ENCODE measurements around the gene HACE1.
A peak's percentile ranks its signal among the peaks of the same experiment; 100 is the strongest.

DNA sequence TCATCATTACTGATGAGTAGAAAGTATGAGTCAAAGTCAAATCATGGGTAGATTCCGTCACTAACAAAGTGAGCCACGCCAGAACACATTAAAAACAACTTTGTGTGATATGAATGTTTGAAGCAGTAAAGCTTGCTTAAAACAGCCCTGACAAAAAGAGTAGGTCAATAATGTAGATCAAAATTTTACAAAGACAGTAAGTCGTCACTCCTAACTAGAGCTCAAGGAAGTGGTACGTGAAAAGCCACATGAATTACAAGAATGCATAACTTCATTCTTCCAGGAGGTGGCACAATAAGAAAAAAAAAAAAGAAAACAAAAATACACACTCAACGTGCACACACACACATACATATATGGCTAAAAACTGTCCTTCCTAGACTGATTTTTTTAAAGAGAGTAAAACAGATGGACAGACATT, 69.9 kb downstream of the HACE1 start:
- TF ChIP-seq, protein P1, sequence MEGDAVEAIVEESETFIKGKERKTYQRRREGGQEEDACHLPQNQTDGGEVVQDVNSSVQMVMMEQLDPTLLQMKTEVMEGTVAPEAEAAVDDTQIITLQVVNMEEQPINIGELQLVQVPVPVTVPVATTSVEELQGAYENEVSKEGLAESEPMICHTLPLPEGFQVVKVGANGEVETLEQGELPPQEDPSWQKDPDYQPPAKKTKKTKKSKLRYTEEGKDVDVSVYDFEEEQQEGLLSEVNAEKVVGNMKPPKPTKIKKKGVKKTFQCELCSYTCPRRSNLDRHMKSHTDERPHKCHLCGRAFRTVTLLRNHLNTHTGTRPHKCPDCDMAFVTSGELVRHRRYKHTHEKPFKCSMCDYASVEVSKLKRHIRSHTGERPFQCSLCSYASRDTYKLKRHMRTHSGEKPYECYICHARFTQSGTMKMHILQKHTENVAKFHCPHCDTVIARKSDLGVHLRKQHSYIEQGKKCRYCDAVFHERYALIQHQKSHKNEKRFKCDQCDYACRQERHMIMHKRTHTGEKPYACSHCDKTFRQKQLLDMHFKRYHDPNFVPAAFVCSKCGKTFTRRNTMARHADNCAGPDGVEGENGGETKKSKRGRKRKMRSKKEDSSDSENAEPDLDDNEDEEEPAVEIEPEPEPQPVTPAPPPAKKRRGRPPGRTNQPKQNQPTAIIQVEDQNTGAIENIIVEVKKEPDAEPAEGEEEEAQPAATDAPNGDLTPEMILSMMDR (IDR thresholded peaks at IDR 0.05) = peak in 3 of 6 experiments; percentile 15 to 38 (median 19)
- no peak for TF ChIP-seq POLR2A (IDR thresholded peaks at IDR 0.05)

All from esophagus squamous epithelium (tissue), 4 donors.